GM12878 (cell line): Measurements from ENCODE around the gene GSKIP.

Experiments
- ATF2 ChIP-seq: IDR thresholded peaks from 2 replicates; pipeline ENCODE4 v1.6.1; 2012; ENCODE audit warnings: low read length, inconsistent platforms
- CTCF ChIP-seq, 3 experiments: IDR thresholded peaks in 2 of 3; conservative IDR thresholded peaks in 1 of 3; 2 replicates each; pipeline ENCODE4 v1.5.1; 2011; ENCODE audit warnings: low read depth in 3 of 3, low read length in 3 of 3, mild to moderate bottlenecking in 3 of 3, control low read depth in 2 of 3, moderate library complexity in 2 of 3, inconsistent platforms in 1 of 3, mixed read lengths in 1 of 3; ENCODE audit not compliant: control insufficient read depth in 2 of 3, insufficient read depth in 1 of 3; ENCODE audit errors: extremely low read depth in 1 of 3
- EZH2 ChIP-seq: IDR thresholded peaks from 2 replicates; pipeline ENCODE4 v1.6.1; 2012; ENCODE audit warnings: low read depth, mild to moderate bottlenecking, control low read depth, inconsistent platforms, low read length, borderline replicate concordance; ENCODE audit not compliant: control insufficient read depth
- MAX ChIP-seq: IDR thresholded peaks from 2 replicates; pipeline ENCODE4 v1.6.1; 2012; ENCODE audit warnings: low read depth, low read length, improper control_type of control experiment
- MEF2B ChIP-seq: fragments of 450-650 bp; IDR thresholded peaks from 2 replicates; pipeline ENCODE4 v1.6.1; 2018; ENCODE audit warnings: mild to moderate bottlenecking, moderate library complexity; ENCODE audit not compliant: partially characterized antibody, poor library complexity, severe bottlenecking
- MLLT1 ChIP-seq: fragments of 450-650 bp; IDR thresholded peaks from 2 replicates; pipeline ENCODE4 v1.6.1; 2016; ENCODE audit warnings: mild to moderate bottlenecking
- NR2C2 ChIP-seq: IDR thresholded peaks from 2 replicates; pipeline ENCODE4 v1.6.1; 2011; ENCODE audit warnings: borderline replicate concordance, low read depth; ENCODE audit not compliant: control insufficient read depth, insufficient read length
- PBX3 ChIP-seq: IDR thresholded peaks from 2 replicates; pipeline ENCODE4 v1.6.1; 2011; ENCODE audit warnings: mild to moderate bottlenecking, low read depth, low read length, moderate library complexity; ENCODE audit not compliant: insufficient replicate concordance
- POLR2AphosphoS5 ChIP-seq: IDR thresholded peaks from 2 replicates; pipeline ENCODE4 v1.6.1; 2011; ENCODE audit warnings: mild to moderate bottlenecking, low read length, inconsistent platforms
- SREBF2 ChIP-seq: IDR thresholded peaks from 2 replicates; pipeline ENCODE4 v1.6.1; 2012; ENCODE audit warnings: mild to moderate bottlenecking, low read length
- ZBED1 ChIP-seq: IDR thresholded peaks from 2 replicates; pipeline ENCODE4 v1.6.1; 2016; ENCODE audit warnings: borderline replicate concordance
- ZBTB33 ChIP-seq: fragments of 450-650 bp; IDR thresholded peaks from 2 replicates; pipeline ENCODE4 v1.6.1; 2017; ENCODE audit warnings: mild to moderate bottlenecking

- TF ChIP-seq MAX (no peak), ZBED1 (no peak), SREBF2 (no peak), CTCF (IDR thresholded peaks at IDR 0.05 in 2 of 3, conservative IDR thresholded peaks at IDR 0.05 in 1 of 3; ENCODE audit: control insufficient read depth in 2 of 3, extremely low read depth in 1 of 3, insufficient read depth in 1 of 3, low read depth in 3 of 3, low read length in 3 of 3) (no peak), EZH2 (no peak), MLLT1 (no peak), ZBTB33 (no peak), MEF2B (no peak), ATF2 (no peak), NR2C2 (no peak), PBX3 (no peak), POLR2AphosphoS5 (no peak)
Measured at GRCh38 chr14:96415559-96415958, 52.2 kb downstream of the GSKIP start.
